Central memory CD4-positive, alpha-beta T cell (primary cell): Measurements from ENCODE around the gene OTOGL.
"Not testable (repeated sequence)": the region's sequence is repeated elsewhere in the genome, so short reads cannot be mapped to it uniquely, and the experiment has no call there.

Experiments used
- DNase-seq: peaks from one replicate; pipeline ENCODE4 v3.0.0; 2022

OTOGL gene

GRCh38 chr12:80186727-80187217 lies 87.4 kb downstream of the OTOGL start:
- DNase-seq = peak; percentile 25

- no peak for DNase-seq
Measured at GRCh38 chr12:80187660-80188090, 88.3 kb downstream of the OTOGL start.

GRCh38 chr12:80188576-80188975 lies 89.2 kb downstream of the OTOGL start:
- DNase-seq = no peak

GRCh38 chr12:80189241-80189640 lies 89.9 kb downstream of the OTOGL start:
- DNase-seq = no peak

GRCh38 chr12:80190001-80190400 lies 90.7 kb downstream of the OTOGL start:
- DNase-seq = no peak

GRCh38 chr12:80192087-80192486 lies 92.8 kb downstream of the OTOGL start:
- no peak for DNase-seq

- no peak for DNase-seq
Measured at GRCh38 chr12:80193865-80194264, 94.5 kb downstream of the OTOGL start.

GRCh38 chr12:80195074-80195726 lies 95.9 kb downstream of the OTOGL start:
- DNase-seq = no peak

GRCh38 chr12:80195737-80196136 lies 96.4 kb downstream of the OTOGL start:
- DNase-seq = no peak

GRCh38 chr12:80196419-80196818 lies 97.1 kb downstream of the OTOGL start:
- DNase-seq = no peak

GRCh38 chr12:80198782-80199337 lies 99.5 kb downstream of the OTOGL start:
- no peak for DNase-seq

- no peak for DNase-seq
Measured at GRCh38 chr12:80199931-80200330, 100.6 kb downstream of the OTOGL start.

GRCh38 chr12:80200414-80200813 lies 101.1 kb downstream of the OTOGL start:
- no peak for DNase-seq

GRCh38 chr12:80201908-80202307 lies 102.6 kb downstream of the OTOGL start:
- DNase-seq = no peak

GRCh38 chr12:80205960-80206359 lies 106.6 kb downstream of the OTOGL start:
- DNase-seq = no peak

GRCh38 chr12:80208071-80208470 lies 108.7 kb downstream of the OTOGL start:
- no peak for DNase-seq

GRCh38 chr12:80211671-80212070 lies 112.3 kb downstream of the OTOGL start:
- DNase-seq = no peak

- no peak for DNase-seq
Measured at GRCh38 chr12:80212938-80213645, 113.8 kb downstream of the OTOGL start.

- no peak for DNase-seq
Measured at GRCh38 chr12:80213871-80214270, 114.5 kb downstream of the OTOGL start.

GRCh38 chr12:80217011-80217535 lies 117.7 kb downstream of the OTOGL start:
- no peak for DNase-seq

GRCh38 chr12:80218925-80219324 lies 119.6 kb downstream of the OTOGL start:
- not testable (repeated sequence) for DNase-seq

GRCh38 chr12:80219345-80219744 lies 120.0 kb downstream of the OTOGL start:
- no peak for DNase-seq

GRCh38 chr12:80222261-80222660 lies 122.9 kb downstream of the OTOGL start:
- DNase-seq = no peak

- DNase-seq = no peak
Measured at GRCh38 chr12:80226576-80226975, 127.2 kb downstream of the OTOGL start.
